Omental fat pad (tissue), 4 donors: ENCODE measurements around the gene BIN1. TPM values are rescaled to one million over a fixed set of nuclear protein-coding genes. Genes with fewer than 3 reads are reported as not detected.

Source experiments
- ATAC-seq: fragments of 150-250 bp; one replicate; pipeline ENCODE4 v1.9.1; 2016; ENCODE audit warnings: mild to moderate bottlenecking, moderate library complexity; ENCODE audit not compliant: low FRiP score
- DNase-seq: peaks from one replicate; pipeline ENCODE4 v3.0.0-alpha.2; 2019; ENCODE audit warnings: low spot score
- CTCF ChIP-seq, 3 donors: fragments of 450-650 bp; IDR thresholded peaks; one replicate each; pipeline ENCODE4 v1.5.1; 2016 to 2017; ENCODE audit warnings: antibody characterized with exemption in 3 of 3, mild to moderate bottlenecking in 3 of 3, moderate library complexity in 2 of 3
- small RNA-seq: library from RNA; depleted of rRNA; stranded (forward); fragments of <200 nt; gene quantifications from one replicate; pipeline ENCODE3, GENCODE V24; 2016
- total RNA-seq, 4 donors: library from RNA; depleted of rRNA; stranded (reverse); fragments of >200 nt; gene quantifications; one replicate each; pipeline ENCODE4 v1.1.0, GENCODE V29; 2016

BIN1 gene
- total RNA-seq, 4 donors from 2014 or later: 64.2 to 78.5 (median 73.2) TPM

DNA sequence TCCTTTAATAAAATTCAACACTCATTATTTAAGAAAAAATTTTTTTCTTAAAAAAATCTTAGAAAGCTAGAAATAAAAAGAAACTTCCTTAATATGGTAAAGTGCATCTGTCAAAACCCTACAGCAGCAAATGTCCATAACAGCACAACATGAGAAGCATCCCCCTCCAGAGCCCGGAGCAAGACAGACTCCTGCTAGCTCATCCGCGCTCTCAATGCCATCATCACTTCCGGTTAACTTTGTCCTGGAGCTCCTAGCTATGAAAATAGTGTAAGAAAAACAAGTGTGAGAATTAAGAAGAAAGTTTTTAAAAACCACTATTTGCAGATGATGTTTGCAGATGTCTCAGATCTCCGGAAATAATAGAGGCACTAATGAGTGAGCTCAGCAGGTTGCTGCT lies 105.2 kb downstream of the BIN1 start:
- TF ChIP-seq CTCF (IDR thresholded peaks at IDR 0.05): no peak
- no peak for ATAC-seq

GRCh38 chr2:127000937-127001336 lies 106.0 kb downstream of the BIN1 start:
- DNase-seq (no peak), ATAC-seq (no peak)
- no peak for TF ChIP-seq CTCF (IDR thresholded peaks at IDR 0.05)

More for the DNA sequence above, 105.2 kb downstream of the BIN1 start:
- no peak for DNase-seq

GRCh38 chr2:127000194-127000593 lies 106.8 kb downstream of the BIN1 start:
- no peak for DNase-seq
- no peak for ATAC-seq
- no peak for TF ChIP-seq CTCF (IDR thresholded peaks at IDR 0.05)

- ATAC-seq (no peak), DNase-seq (no peak)
- TF ChIP-seq CTCF (IDR thresholded peaks at IDR 0.05): no peak
Measured at GRCh38 chr2:126999106-126999756, 107.7 kb downstream of the BIN1 start.

GRCh38 chr2:126998486-126998885 lies 108.5 kb downstream of the BIN1 start:
- ATAC-seq (no peak), DNase-seq (no peak)
- no peak for TF ChIP-seq CTCF (IDR thresholded peaks at IDR 0.05)

Small RNAs within 50 kb of the gene (small RNA-seq; reads per million reads assigned to genes)
- not detected for gene RNU7-182P

Other genes starting within 250 kb of the BIN1 start
- not detected for gene TEX51, start 208.3 kb downstream of the BIN1 start, total RNA-seq
- gene CYP27C1, start 113.1 kb upstream of the BIN1 start, total RNA-seq: under 1 TPM in 3 of 4 donors, not detected in 1; 0.24 to 0.44 (median 0.37) TPM
- gene ERCC3, start 187.0 kb upstream of the BIN1 start, total RNA-seq: 10 to 100 TPM; 27.7 to 58.8 (median 37.5) TPM